GM18907 (cell line): ENCODE data around the gene PRRT3.
"Not testable (repeated sequence)": the region's sequence is repeated elsewhere in the genome, so short reads cannot be mapped to it uniquely, and the experiment has no call there.

Experiments
- ATAC-seq: cut with Tn5 transposase; IDR thresholded peaks from one replicate; pipeline ENCODE4 v1.9.1; 2021; ENCODE audit warnings: mild to moderate bottlenecking, moderate library complexity; ENCODE audit not compliant: unreplicated experiment

The PRRT3 gene

GRCh38 chr3:9947025-9947995, 4.9 kb downstream of the PRRT3 start:
- ATAC-seq = no peak

GRCh38 chr3:9946112-9947024, 5.8 kb downstream of the PRRT3 start:
- ATAC-seq = no peak

- ATAC-seq = no peak
Measured at GRCh38 chr3:9945358-9945757, 6.8 kb downstream of the PRRT3 start.

- ATAC-seq = no peak
Measured at GRCh38 chr3:9944271-9944670, 7.9 kb downstream of the PRRT3 start.

GRCh38 chr3:9942934-9943690, 9.1 kb downstream of the PRRT3 start:
- no peak for ATAC-seq

- ATAC-seq = no peak
Measured at GRCh38 chr3:9942164-9942563, 10.0 kb downstream of the PRRT3 start.

- no peak for ATAC-seq
Measured at GRCh38 chr3:9940746-9941145, 11.5 kb downstream of the PRRT3 start.

GRCh38 chr3:9939906-9940305, 12.3 kb downstream of the PRRT3 start:
- ATAC-seq = not testable (repeated sequence)

GRCh38 chr3:9938966-9939365, 13.2 kb downstream of the PRRT3 start:
- no peak for ATAC-seq

- no peak for ATAC-seq
Measured at GRCh38 chr3:9937486-9938238, 14.5 kb downstream of the PRRT3 start.

- ATAC-seq = no peak
Measured at GRCh38 chr3:9935966-9936510, 16.2 kb downstream of the PRRT3 start.

GRCh38 chr3:9934993-9935392, 17.2 kb downstream of the PRRT3 start:
- ATAC-seq = no peak

- ATAC-seq = no peak
Measured at GRCh38 chr3:9934235-9934621, 18.0 kb downstream of the PRRT3 start.

- ATAC-seq = peak; percentile 86
Measured at GRCh38 chr3:9933561-9934234, 18.5 kb downstream of the PRRT3 start, which contains the start of gene CRELD1. Gene CRELD1 (plus strand): TSS chr3:9933834. CDS start chr3:9934439, 605 bp downstream.

GRCh38 chr3:9932843-9933560, 19.2 kb downstream of the PRRT3 start:
- ATAC-seq = peak; percentile 74

- ATAC-seq = no peak
Measured at GRCh38 chr3:9932535-9932842, 19.7 kb downstream of the PRRT3 start.

GRCh38 chr3:9930804-9931418, 21.3 kb downstream of the PRRT3 start:
- no peak for ATAC-seq

- ATAC-seq = no peak
Measured at GRCh38 chr3:9928158-9928557, 24.1 kb downstream of the PRRT3 start.
